Stimulated activated CD4-positive, alpha-beta T cell treated with anti-CD3 and anti-CD28 coated beads, Interleukin-4, amount 100 ng/mL, for 48 hours (primary cell): Measurements from ENCODE around the gene CELF6.

Experiments used
- DNase-seq, 2 donors: peaks; one replicate each; pipeline ENCODE4 v3.0.0-alpha.2; 2020; ENCODE audit warnings: low read depth in 2 of 2

The CELF6 gene

DNA sequence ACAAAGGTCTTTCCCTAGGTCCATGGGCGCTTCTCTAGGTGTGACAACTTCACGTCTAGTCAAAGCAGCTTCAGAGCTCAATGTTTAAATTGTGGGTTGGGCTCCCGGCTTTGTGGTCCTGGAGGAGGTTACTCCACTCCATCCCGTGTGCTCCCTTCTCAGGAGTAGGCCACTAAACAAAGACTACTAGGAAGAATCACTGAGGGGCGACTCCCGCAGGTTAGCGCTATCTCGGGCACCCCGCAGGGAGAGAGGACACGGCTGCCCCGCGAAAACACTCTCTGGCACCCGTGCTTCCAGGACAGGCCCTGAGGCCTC, 48.1 kb downstream of the CELF6 start:
- peak; percentile 5 to 8 for DNase-seq

DNA sequence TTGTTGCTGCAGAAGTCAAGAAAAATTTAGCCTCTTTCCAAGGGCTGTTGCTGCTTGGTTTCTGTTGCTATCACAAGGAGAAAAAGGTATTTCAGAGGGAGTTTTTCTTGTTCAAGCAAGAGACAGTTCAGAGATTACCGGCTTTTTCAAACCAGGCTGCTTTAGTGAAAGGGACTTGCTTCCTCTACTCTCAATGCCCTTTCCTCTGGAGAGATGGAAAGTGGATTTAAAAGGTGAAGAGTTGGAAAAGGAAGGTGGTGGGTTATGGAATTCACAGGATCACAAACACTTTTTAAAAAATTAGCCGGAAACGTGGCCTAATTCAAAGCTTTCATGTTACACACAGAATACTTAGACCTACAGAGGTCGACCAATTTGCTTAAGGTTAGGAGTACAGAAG, 48.7 kb downstream of the CELF6 start:
- no peak for DNase-seq

DNA sequence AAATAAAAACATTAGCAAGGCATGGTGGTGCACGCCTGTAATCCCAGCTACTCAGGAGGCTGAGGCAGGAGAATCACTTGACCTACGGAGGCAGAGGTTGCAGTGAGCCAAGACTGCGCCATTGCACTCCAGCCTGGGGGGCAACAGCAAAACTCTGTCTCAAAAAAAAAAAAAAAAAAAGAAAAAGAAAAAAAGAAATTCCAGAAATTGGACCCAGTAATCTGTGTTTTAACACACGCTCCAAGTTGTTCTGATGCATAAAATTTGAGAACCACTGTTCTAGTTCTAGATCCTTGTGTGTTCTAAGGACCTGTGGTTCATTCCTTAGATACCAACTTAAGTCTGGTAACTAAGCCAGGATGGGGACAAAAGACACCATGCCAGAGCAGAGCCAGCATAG, 50.2 kb downstream of the CELF6 start:
- DNase-seq: no peak

DNA sequence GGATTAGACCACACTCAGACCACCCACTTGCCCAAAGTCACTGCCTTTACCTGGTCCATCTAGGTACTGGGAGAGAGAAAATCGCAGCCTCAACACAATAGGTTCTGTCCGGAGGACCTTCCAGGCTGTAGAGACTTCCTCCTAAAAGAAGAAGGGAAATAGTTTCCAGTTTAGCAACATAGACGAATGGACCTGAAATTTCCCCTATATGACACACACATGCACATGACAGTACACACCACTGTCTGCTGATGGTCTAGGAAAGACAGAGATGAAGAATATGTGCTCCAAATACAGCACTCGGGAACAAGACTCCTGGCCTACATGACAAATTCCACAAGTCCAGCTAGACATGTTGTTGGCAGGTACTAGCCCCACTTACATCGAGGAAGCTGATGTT, 54.9 kb downstream of the CELF6 start:
- DNase-seq: no peak

DNA sequence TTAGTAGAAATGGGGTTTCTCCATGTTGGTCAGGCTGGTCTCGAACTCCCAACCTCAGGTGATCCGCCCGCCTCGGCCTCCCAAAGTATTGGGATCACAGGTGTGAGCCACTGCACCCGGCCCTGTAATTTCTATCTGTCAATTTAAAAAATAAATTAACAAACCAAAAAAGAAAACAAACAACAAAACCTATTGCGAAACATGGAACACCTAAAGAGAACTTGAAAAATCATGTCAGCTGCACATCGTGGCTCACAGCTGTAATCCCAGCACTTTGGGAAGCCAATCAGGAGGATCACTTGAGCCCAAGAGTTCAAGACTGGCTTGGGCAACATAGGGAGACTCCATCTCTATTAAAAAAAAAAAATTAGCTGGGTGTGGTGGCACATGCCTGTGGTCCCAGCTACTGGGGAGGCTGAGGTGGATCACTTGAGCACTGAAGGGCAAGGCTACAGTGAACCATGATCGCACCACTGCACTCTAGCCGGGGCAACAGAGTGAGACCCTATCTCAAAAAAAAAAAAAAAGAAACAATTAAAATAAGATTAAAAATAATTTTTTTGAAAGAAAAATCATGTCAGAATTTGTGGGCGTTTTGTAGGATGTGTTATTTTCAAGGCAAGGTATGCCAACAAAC, 67.2 kb downstream of the CELF6 start:
- no peak for DNase-seq

DNA sequence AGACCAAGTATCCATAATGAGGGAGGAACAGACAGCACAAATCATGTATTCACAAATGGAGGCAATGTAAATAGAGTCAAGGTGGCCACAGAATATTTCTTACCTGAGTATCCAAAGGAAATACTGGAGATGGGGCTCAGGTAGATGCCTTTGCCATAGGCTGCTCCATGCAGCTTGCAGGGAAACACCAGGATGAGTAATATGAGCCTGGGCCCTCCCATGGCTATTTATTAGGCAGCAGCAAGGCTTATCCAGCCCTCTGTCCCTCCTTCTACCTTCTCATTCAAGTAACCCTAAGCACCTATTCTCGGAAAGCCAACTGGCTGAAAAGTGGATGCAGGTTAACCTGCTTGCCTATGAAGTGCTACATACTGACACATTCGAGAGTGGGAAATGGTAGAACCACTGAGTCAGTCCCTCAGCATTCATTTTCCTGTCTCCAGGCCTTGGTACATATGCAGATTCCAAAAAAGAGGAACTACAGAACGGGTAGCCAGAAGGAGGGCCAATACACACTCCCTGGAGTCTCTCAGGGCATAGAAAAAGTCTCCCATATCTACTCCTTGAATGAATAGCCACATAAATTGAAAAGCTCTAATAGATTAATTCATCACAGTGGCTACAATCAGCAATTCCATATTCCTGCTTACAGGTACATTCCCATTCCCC, 70.7 kb downstream of the CELF6 start:
- no peak for DNase-seq

DNA sequence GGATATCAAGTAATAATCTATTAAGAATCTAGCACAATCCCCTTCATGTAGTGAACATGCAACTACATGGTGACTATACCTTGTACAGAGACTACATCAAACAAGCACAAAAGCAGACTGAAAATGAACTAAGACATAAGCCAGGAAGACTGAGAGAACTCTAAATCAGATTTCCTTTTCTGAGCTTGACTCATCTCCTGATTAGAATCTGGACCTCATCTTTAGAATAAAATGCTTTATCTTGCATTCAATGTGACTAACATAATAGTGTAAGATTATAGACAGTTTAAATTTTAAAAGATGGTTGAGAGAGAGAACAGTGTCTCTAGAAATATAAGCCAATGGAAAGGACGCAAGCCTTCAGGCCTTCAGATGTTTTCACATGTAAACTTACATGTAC, 71.4 kb downstream of the CELF6 start:
- no peak for DNase-seq

DNA sequence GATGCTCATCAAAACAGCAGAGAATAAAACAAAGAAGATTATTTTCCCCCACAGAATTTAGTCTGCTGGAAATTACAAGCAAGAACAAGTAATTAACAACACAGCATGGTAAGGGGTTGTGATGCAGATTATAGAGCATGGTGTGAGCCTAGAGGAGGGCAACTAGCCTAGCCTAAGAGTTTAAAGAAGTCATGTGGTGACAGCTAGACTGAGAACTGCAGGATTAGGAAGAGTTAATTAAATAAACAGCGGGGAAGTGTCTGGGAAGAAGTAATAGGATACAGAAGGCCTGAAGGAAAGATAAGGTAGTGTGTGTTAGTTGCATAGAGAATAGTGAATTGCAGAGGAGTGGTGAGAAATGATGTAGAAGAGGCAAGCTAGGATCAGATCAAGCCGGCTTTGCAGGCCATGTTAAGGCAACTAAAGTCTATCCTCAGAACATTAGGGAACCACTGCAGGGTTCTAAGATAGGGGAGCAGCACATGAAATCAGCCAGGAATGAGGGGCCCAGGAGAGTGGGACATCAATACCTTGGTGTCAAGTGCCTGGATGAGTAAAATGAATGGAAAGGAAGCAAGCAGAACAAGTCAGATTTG, 77.1 kb downstream of the CELF6 start:
- no peak for DNase-seq

DNA sequence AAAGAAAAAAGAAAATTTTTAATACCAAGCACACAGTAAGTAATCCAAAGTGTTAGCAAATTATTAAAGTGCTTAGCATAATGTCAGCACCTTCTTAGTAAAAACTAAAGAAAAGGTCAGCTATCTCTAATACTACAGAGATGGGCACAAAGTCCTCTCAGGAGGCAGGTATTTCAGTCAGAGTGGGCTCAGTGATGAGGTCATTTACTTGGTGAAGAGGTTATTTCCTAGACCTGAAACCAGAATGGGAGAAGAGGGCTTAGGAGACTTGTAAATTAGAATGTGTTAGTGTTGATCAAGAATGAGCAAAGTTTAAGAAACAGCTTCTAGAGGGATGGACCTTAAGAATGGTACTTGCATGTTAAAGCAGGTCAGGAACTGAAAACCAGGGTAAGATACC, 80.3 kb downstream of the CELF6 start:
- no peak for DNase-seq

DNA sequence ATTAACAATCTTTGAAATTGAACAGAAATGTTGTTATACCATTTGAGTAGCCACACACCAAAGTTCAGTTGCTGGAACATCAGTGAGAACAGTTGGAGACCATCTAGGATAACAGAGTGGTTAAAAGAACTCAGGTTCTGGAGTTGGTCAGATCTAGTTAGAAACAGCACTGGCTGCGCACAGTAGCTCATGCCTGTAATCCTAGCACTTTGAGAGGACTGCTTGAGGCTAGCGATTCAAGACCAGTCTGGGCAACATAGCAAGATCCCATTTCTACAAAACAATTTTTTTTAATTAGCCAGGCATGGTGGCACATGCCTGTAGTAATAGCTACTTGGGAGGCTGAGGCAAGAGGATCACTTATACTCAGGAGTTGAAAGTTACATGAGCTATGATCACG, 81.4 kb downstream of the CELF6 start:
- DNase-seq: no peak

DNA sequence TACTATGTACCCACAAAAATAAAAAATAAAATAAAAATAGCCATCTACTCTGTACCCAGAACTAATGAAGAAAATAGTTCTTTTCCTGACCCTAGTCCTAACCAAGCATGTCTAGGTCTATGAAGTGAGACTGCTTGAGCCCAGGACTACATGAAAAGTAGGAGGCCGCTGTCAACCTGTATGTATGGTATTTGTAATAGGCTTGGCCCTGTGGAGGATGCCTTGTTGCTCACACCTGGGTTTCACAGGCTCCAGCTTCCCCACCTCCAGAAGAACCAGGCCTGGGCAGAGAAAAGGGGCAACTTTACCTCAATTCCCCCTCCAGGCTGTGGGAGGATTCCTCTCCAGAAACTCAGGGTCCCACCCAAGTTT, 82.1 kb downstream of the CELF6 start:
- DNase-seq: no peak

DNA sequence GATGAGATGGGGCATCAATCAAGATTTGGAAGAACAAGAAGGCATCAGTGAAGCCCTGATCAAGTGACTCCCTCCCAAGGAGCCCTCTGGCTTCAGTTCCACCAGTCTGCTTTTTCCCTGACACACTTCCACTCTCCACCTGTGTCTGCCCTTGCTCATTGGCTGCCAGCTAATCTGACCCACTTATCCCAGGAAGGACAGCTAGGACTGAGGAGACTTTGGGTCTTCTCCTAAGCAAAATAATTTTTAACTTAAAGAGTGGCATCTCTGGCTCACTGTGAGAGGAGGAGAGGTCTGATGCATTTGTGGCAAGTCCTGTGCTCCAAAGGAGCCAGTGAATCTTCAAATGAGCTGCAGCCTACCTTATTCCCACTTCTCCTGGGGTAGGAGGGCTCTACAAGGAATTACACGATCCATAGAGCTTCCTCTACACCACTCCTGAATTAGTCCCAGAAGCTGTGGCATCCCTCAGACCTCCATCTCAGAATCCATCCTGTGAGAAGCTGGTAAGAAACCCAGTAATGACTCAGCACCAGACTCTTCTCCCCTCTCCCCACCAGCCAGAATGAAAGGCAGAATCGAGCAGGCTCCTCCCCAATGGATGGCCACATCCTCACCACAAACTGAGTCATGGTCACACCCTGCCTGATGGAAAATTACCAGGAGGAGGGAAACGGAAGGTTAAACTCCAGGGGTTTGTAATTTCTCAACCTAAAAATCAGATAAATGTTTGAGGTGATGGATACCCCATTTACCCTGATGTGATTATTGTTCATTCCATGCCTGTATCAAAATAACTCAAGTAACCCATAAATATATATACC, 82.7 kb downstream of the CELF6 start:
- peak; percentile 59 to 78 for DNase-seq

DNA sequence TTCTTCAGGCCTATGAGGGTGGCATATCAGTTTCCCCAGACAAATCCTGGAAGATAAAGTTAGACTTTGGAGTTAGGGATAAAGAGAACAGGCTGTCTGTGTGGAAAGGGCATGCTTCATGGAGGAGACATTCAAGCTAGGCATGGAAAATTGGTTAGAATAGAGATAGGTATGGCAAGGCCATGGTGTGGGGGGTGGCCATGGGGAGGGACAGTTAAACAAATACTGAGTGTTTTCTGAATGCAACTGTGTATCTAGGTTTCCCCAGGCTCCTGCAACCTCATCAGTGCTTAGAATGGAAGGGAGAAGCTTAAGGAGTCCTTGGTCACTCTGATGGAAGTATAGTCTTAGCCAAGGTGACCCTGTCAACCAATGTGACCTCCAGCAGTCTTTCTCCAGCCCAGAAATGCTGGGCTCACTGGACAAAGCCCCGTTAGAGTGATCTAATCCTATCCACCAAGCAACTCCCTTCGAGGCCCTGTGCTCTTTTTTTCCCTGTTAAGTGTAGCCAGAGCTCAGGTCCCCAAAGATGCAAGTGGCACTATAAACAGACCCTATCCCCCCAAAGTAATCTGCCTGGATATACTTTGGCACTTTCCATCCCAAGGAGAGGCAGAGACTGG, 83.5 kb downstream of the CELF6 start:
- DNase-seq: no peak

DNA sequence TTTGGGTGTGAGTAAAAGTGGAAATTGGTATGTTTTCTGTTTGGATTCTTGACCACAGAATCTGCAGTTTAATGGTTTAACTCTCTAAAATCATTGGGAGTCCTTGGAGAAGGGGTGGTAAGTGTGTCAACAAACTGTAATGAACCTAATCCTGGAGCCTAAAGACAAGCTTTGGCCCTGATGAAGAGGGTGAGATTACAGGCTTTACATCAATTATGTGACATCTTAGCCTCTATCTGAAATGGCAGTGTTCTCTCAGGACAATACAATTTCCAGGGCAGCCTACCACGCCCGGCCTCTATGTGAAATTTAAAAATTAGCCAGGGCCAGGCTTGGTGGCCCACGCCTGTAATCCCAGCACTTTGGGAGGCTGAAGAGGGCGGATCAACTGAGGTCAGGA, 84.7 kb downstream of the CELF6 start:
- no peak for DNase-seq
